GM23248 (cell line): ENCODE measurements around the gene PPT2.

Experiments used
- EZH2 ChIP-seq: fragments of 200-600 bp; sonication (generic); IDR thresholded peaks from 2 replicates; pipeline ENCODE4 v1.6.1; 2018; ENCODE audit warnings: antibody characterized with exemption, mild to moderate bottlenecking; ENCODE audit not compliant: insufficient read depth, poor library complexity, severe bottlenecking
- EZH2phosphoT487 ChIP-seq: fragments of 200-600 bp; sonication (generic); IDR thresholded peaks from 2 replicates; pipeline ENCODE4 v1.6.1; 2018; ENCODE audit warnings: antibody characterized with exemption, moderate library complexity, mild to moderate bottlenecking, low read depth; ENCODE audit not compliant: insufficient read depth

- TF ChIP-seq EZH2 = no peak
- no peak for TF ChIP-seq EZH2phosphoT487
Observed at GRCh38 chr6:32166411-32167061, 12.6 kb downstream of the PPT2 start.
